Endodermal cell (in vitro differentiated cells): ENCODE measurements around the gene CAMTA1. TPM values are rescaled to one million over a fixed set of nuclear protein-coding genes. Genes with fewer than 3 reads are reported as not detected.

Experiments used
- DNase-seq: peaks from one replicate; pipeline ENCODE4 v3.0.0-alpha.2; 2017
- H3K27ac ChIP-seq: 2 replicates; pipeline ENCODE4 v1.5.1; 2013; ENCODE audit warnings: mild to moderate bottlenecking, low read depth, low read length, moderate library complexity
- H3K27me3 ChIP-seq: 2 replicates; pipeline ENCODE4 v1.6.1; 2013; ENCODE audit warnings: mild to moderate bottlenecking, low read length, moderate library complexity; ENCODE audit not compliant: insufficient read depth, control insufficient read depth, poor library complexity, severe bottlenecking
- H3K36me3 ChIP-seq: 2 replicates; pipeline ENCODE4 v1.7.0; 2013; ENCODE audit warnings: mild to moderate bottlenecking, low read length, moderate library complexity; ENCODE audit not compliant: control insufficient read depth, insufficient read depth
- H3K4me1 ChIP-seq: one replicate; pipeline ENCODE4 v1.7.0; 2013; ENCODE audit warnings: low read length; ENCODE audit not compliant: control insufficient read depth, insufficient read depth
- H3K4me3 ChIP-seq: 2 replicates; pipeline ENCODE4 v1.5.1; 2013; ENCODE audit warnings: mild to moderate bottlenecking, low read length, moderate library complexity
- H3K9ac ChIP-seq: 2 replicates; pipeline ENCODE4 v1.6.1; 2013; ENCODE audit warnings: mild to moderate bottlenecking, low read length, moderate library complexity; ENCODE audit not compliant: poor library complexity, severe bottlenecking; ENCODE audit errors: extremely low read depth
- H3K9me3 ChIP-seq: 2 replicates; pipeline ENCODE4 v1.6.1; 2013; ENCODE audit warnings: mild to moderate bottlenecking, low read length, moderate library complexity; ENCODE audit not compliant: control insufficient read depth
- H3K27ac Mint-ChIP-seq: 2 replicates; pipeline ENCODE4 v1.8.0; 2020; ENCODE audit warnings: mixed read lengths
- H3K27me3 Mint-ChIP-seq: 2 replicates; pipeline ENCODE4 v1.8.0; 2021; ENCODE audit warnings: mild to moderate bottlenecking, mixed read lengths; ENCODE audit not compliant: insufficient read depth
- H3K36me3 Mint-ChIP-seq: 2 replicates; pipeline ENCODE4 v1.8.0; 2020; ENCODE audit warnings: low read depth, mixed read lengths
- H3K4me1 Mint-ChIP-seq: 2 replicates; pipeline ENCODE4 v1.8.0; 2020; ENCODE audit warnings: mixed read lengths
- H3K4me3 Mint-ChIP-seq: 2 replicates; pipeline ENCODE4 v1.8.0; 2020; ENCODE audit warnings: mild to moderate bottlenecking, moderate library complexity, mixed read lengths
- H3K9me3 Mint-ChIP-seq: 2 replicates; pipeline ENCODE4 v1.8.0; 2020; ENCODE audit warnings: mild to moderate bottlenecking, mixed read lengths
- CTCF ChIP-seq: fragments of 200-600 bp; sonication (generic); conservative IDR thresholded peaks from 2 replicates; pipeline ENCODE4 v1.5.0; 2021; ENCODE audit warnings: antibody characterized with exemption, mild to moderate bottlenecking
- WGBS, 2 experiments: methylation state at CpG; one replicate each; pipeline versions ENCODE4 v1.1.5 to v1.1.7; 2013; ENCODE audit warnings: missing lambda C conversion rate in 2 of 2, mixed read lengths in 1 of 2; ENCODE audit not compliant: insufficient coverage in 1 of 2, insufficient read length in 1 of 2; 5-methylcytosine and 5-hydroxymethylcytosine counted together
- total RNA-seq, 2 donors: library from RNA; stranded (reverse); fragmentation: NEBNext Ultra II Directional in 1 of 2; extraction: Animal tissue kit (Norgen Biotek cat#: 25700) in 1 of 2; gene quantifications; 2 replicates in 1 of 2; 3 replicates in 1 of 2; pipeline ENCODE4 v1.2.1, GENCODE V29; 2021

The CAMTA1 gene
- total RNA-seq, 2 donors from 2014 or later: 123 to 137 TPM

GRCh38 chr1:6922096-6922931 is 137.1 kb downstream of the CAMTA1 start:
- no peaks in the 10 kb centered on the region for H3K36me3 ChIP-seq
- peak overlapping the region; percentile 71 for H3K27ac ChIP-seq
- no peak overlapping the region for H3K9ac ChIP-seq
- peaks cover 2% of the 10 kb centered on the region for H3K4me1 Mint-ChIP-seq
- no peak for TF ChIP-seq CTCF
- H3K4me1 ChIP-seq: no peaks in the 10 kb centered on the region
- no peak overlapping the region for H3K27ac Mint-ChIP-seq
- peaks cover 11% of the 10 kb centered on the region for H3K36me3 Mint-ChIP-seq
- H3K27me3 Mint-ChIP-seq: no peaks in the 10 kb centered on the region
- no peaks in the 10 kb centered on the region for H3K9me3 ChIP-seq
- H3K9me3 Mint-ChIP-seq: peaks cover 31% of the 10 kb centered on the region
- H3K4me3 ChIP-seq: no peak overlapping the region
- H3K27me3 ChIP-seq: no peaks in the 10 kb centered on the region
- no peak overlapping the region for H3K4me3 Mint-ChIP-seq
- WGBS, 2 experiments: 74 to 81% methylated on average over 6 to 8 of the region's 8 CpGs
- DNase-seq: no peak

DNA sequence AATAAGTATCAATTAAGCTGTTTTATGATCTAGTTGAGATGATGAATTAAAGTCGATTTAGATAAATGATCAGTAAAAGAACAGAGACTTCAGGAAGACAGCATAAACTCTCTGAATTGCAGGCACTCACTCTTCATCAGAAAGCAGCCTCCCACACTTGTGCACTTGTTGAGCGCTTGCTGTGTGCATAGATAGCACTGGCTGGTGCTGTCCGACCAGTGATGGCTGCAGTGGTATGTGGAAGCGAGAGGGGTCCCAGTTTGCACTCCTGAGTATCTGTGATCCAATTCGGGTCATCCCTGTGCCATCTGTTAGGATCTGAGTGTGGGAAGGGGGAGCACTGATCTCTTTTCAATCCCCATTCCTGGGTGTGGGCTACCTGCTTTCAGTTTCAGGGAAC is 137.8 kb downstream of the CAMTA1 start:
- Mint-ChIP-seq H3K27me3 (no peaks in the 10 kb centered on the region), H3K9me3 (peaks cover 31% of the 10 kb centered on the region), H3K27ac (no peak overlapping the region), H3K4me1 (peaks cover 2% of the 10 kb centered on the region), H3K36me3 (peaks cover 11% of the 10 kb centered on the region), H3K4me3 (no peak overlapping the region)
- H3K36me3 ChIP-seq: no peaks in the 10 kb centered on the region
- H3K4me1 ChIP-seq: no peaks in the 10 kb centered on the region
- no peak for DNase-seq
- no peak overlapping the region for H3K27ac ChIP-seq
- no peak for TF ChIP-seq CTCF
- H3K9me3 ChIP-seq: no peaks in the 10 kb centered on the region
- no peaks in the 10 kb centered on the region for H3K27me3 ChIP-seq
- 90 to 100% methylated on average over 1 to 5 of the region's 5 CpGs for WGBS, 2 experiments
- no peak overlapping the region for H3K9ac ChIP-seq
- H3K4me3 ChIP-seq: no peak overlapping the region

- Histone ChIP-seq H3K27ac (no peak overlapping the region), H3K4me1 (no peaks in the 10 kb centered on the region), H3K4me3 (no peak overlapping the region), H3K9me3 (no peaks in the 10 kb centered on the region), H3K36me3 (no peaks in the 10 kb centered on the region), H3K9ac (no peak overlapping the region), H3K27me3 (no peaks in the 10 kb centered on the region)
- WGBS, 2 experiments: 81 to 88% methylated on average over 3 to 6 of the region's 6 CpGs
- H3K4me3 Mint-ChIP-seq: no peak overlapping the region
- peaks cover 2% of the 10 kb centered on the region for H3K4me1 Mint-ChIP-seq
- H3K36me3 Mint-ChIP-seq: peaks cover 11% of the 10 kb centered on the region
- DNase-seq: no peak
- TF ChIP-seq CTCF: no peak
- H3K9me3 Mint-ChIP-seq: peaks cover 31% of the 10 kb centered on the region
- no peaks in the 10 kb centered on the region for H3K27me3 Mint-ChIP-seq
- no peak overlapping the region for H3K27ac Mint-ChIP-seq
Measured at GRCh38 chr1:6923416-6923815, 138.2 kb downstream of the CAMTA1 start.
